GM10847 (cell line): Measurements from ENCODE around the gene CFAP119.

Source experiments
- POLR2A ChIP-seq: IDR thresholded peaks from 2 replicates; pipeline ENCODE4 v1.6.1; 2011; ENCODE audit not compliant: insufficient read length; ENCODE audit errors: extremely low read depth

Gene CFAP119

DNA sequence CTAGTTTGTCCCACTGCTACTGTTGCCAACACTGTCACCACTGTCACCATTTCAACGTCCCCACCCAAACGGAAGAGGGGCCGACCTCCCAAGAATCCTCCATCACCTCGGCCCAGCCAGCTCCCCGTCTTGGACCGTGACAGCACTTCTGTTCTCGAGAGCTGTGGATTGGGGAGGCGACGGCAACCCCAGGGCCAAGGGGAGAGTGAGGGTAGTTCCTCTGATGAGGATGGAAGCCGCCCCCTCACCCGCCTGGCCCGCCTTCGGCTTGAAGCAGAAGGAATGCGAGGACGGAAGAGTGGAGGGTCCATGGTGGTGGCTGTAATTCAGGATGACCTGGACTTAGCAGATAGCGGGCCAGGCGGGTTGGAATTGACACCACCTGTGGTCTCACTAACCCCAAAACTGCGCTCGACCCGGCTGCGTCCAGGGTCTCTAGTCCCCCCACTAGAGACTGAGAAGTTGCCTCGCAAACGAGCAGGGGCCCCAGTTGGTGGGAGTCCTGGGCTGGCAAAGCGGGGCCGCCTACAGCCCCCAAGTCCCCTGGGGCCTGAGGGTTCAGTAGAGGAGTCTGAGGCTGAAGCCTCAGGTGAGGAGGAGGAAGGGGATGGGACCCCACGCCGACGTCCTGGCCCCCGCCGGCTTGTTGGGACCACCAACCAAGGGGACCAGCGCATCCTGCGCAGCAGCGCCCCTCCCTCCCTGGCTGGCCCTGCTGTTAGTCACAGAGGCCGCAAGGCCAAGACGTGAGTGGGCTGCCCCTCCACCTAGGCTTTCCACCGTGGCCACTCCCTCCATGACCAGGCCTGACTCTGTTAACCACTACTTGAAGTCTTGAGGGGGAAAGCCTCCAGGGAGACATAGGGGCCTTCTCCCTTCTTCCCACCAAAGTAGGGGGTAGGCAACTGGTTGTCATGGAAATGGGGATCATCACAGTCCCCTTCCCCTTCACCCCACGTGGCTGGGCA lies 22.6 kb downstream of the CFAP119 start:
- no peak for TF ChIP-seq POLR2A

DNA sequence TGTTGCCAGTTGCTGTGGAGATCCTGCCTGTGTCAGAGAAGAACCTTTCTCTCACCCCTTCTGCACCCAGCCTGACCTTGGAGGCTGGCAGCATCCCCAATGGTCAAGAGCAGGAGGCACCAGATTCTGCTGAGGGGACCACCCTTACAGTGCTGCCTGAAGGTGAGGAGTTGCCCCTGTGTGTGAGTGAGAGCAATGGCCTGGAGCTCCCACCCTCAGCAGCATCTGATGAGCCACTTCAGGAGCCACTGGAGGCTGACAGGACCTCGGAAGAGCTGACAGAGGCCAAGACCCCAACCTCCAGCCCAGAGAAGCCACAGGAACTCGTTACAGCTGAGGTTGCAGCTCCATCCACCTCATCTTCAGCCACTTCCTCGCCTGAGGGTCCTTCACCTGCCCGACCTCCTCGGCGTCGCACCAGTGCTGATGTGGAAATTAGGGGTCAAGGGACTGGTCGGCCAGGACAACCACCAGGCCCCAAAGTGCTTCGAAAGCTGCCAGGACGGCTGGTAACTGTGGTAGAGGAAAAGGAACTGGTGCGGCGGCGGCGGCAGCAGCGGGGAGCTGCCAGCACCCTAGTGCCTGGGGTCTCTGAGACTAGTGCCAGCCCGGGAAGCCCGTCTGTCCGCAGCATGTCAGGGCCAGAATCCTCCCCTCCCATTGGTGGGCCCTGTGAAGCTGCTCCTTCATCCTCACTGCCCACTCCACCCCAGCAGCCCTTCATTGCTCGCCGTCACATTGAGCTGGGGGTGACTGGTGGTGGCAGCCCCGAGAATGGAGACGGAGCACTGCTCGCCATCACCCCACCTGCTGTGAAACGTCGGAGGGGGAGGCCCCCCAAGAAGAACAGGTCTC lies 23.8 kb downstream of the CFAP119 start:
- TF ChIP-seq POLR2A = no peak

DNA sequence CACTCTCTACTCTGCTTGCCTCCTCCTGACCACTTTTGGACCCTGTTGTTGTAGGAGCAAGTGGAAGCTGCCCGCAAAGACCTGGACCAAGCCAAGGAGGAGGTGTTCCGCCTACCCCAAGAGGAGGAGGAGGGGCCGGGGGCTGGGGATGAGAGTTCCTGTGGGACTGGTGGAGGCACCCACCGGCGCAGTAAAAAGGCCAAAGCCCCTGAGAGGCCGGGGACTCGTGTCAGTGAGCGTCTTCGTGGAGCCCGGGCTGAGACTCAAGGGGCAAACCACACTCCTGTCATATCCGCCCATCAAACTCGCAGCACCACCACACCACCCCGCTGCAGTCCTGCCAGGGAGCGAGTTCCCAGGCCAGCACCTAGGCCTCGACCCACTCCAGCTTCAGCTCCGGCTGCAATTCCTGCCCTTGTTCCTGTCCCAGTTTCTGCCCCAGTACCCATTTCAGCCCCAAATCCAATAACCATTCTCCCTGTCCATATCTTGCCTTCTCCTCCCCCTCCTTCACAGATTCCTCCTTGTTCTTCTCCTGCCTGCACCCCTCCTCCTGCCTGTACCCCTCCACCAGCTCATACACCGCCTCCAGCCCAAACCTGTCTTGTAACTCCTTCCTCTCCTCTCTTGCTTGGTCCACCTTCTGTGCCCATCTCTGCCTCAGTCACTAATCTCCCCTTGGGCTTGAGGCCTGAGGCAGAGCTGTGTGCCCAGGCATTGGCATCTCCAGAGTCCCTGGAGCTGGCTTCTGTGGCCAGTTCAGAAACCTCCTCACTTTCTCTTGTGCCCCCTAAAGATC lies 24.7 kb downstream of the CFAP119 start:
- TF ChIP-seq POLR2A = no peak

DNA sequence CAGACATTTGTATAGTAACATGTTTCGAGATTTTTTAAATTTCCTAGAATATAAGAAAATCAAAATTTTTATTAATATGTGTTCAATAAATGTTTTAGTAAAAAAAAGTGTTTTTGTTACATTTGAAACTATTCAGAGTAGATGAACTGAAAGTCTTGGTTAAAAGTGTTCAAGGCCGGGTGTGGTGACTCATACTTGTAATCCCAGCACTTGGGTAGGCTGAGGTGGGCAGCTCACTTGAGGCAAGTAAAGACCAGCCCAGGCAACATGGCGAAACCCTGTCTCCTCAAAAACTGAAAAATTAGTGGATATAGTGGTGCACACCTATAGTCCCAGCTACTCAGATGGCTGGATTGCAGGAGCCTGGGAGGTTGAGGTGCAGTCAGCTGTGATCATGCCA lies 30.5 kb downstream of the CFAP119 start:
- TF ChIP-seq POLR2A = no peak

DNA sequence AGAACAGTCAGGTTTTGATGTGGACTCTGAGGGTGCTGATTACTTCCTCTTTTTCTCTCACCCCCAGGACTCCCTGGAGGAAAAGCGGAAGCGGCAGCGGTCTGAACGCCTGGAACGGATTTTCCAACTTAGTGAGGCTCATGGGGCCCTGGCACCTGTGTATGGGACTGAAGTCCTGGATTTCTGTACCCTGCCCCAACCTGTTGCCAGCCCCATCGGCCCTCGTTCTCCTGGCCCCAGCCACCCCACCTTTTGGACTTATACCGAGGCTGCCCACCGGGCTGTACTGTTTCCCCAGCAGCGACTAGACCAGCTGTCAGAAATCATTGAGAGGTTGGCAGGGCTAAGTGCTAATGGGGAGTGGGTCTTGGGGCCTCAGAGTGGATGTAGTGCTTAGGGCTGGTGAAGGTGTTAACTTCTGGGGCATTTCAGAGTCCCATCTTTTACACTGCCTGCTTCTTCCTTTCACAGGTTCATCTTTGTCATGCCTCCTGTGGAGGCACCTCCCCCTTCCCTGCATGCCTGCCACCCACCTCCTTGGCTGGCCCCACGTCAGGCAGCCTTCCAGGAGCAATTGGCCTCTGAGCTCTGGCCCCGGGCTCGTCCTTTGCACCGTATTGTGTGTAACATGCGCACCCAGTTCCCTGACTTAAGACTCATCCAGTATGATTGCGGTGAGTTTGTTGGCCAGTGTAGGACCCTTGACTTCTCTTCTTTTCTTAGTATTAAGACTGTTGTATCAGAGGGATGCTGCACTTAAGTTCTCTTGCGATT lies 32.8 kb downstream of the CFAP119 start:
- no peak for TF ChIP-seq POLR2A

DNA sequence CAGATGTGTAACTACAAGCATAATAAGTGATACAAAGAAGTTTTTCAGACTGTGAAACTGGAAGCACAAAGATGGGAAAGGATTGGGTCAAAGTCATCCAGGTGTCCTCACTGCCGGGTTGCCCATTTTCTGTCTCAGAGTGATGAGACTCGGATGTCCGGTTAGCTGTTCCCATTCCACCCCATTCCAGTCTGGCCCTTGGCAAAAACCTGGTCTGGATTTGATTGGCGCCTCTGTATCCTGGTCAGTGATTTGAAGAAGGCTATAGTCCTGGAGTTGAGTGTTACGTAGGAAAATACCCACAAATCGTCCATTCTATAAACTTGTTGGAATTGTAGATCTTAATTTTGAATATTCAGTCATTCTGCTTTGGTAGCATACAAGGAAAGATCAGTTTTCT lies 33.5 kb downstream of the CFAP119 start:
- TF ChIP-seq POLR2A = no peak

DNA sequence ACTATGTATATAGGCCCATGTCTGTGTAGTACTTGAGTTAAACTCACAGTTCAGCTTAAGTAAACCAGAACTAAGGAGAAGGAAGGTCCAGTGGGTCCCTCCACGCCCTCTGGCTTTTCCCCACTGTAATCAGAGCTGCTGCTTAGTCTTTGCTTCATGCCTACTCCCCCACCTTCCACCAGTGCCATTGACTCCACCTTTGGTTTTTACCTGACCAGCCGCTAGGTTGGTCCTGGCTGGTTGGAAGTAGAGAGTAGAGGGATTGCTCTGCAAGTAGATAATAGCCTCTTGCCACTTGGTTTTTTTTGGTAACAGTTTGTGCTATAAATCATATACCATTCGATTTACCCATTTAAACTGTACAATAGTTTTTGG lies 36.5 kb downstream of the CFAP119 start:
- no peak for TF ChIP-seq POLR2A

DNA sequence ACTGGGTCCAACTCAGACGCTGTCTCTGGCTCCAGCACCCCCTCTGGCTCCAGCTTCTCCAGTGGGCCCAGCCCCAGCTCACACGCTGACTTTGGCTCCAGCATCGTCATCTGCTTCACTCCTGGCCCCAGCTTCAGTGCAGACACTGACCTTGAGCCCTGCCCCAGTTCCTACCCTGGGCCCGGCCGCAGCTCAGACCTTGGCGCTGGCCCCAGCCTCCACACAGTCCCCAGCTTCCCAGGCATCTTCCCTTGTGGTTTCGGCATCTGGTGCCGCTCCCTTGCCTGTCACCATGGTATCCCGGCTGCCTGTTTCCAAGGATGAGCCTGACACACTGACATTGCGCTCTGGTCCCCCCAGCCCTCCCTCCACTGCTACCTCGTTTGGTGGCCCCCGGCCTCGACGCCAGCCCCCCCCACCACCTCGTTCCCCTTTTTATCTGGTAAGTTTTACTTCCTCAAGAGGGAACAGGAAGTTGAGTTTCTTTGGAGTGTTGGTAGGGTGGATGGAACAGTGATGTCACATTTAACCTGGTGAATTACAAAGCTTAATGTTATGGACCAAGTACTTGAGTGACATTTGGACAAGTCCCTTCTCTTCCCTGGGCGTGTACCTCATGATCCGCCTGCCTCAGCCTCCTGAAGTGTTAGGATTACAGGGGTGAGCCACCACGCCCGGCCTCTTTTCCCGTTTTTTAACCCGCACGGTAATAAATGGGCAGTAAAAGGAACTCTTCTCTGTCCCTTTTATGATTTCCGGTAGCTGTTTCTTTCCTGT lies 37.0 kb downstream of the CFAP119 start:
- no peak for TF ChIP-seq POLR2A

DNA sequence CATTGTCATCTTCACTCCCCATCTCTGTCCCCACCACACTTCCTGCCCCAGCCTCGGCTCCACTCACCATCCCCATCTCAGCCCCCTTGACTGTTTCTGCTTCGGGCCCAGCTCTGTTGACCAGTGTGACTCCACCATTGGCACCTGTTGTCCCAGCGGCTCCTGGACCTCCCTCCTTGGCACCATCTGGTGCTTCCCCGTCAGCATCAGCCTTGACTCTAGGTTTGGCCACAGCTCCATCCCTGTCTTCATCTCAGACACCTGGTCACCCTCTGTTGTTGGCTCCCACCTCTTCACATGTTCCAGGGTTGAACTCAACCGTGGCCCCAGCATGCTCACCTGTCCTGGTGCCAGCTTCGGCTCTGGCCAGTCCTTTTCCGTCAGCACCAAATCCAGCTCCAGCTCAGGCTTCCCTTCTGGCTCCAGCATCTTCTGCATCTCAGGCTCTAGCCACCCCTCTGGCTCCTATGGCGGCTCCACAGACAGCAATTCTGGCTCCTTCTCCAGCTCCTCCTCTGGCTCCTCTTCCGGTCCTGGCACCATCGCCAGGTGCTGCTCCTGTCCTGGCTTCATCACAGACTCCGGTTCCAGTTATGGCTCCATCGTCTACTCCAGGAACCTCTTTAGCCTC lies 38.0 kb downstream of the CFAP119 start:
- TF ChIP-seq POLR2A = no peak

DNA sequence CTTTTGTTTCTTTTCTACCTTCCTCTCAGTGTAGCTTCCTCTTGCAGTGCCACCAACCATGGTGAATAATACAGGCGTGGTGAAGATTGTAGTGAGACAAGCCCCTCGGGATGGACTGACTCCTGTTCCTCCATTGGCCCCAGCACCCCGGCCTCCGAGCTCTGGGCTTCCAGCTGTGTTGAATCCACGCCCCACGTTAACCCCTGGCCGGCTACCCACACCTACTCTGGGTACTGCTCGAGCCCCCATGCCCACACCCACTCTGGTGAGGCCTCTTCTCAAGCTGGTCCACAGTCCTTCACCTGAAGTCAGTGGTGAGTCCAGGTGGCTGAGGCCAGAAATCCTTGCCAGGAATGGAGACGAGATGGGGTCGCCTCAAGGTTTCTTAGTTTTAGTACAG lies 38.9 kb downstream of the CFAP119 start:
- no peak for TF ChIP-seq POLR2A

DNA sequence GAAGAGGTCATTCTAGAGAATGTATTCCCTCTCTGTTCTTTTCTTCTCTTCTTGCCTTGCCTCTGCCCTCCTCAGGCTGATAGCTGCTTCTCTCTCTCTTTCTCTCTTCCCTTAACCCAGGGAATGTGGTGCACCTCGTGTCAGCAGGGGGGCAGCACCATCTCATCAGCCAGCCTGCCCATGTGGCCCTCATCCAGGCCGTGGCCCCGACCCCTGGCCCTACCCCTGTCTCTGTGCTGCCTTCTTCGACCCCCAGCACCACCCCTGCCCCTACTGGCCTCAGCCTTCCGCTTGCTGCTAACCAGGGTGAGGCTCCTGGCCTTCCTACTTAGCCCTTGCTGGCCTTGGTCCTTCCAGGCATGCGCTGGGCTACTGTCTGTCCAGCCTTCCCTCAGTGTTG lies 39.4 kb downstream of the CFAP119 start:
- TF ChIP-seq POLR2A = no peak

DNA sequence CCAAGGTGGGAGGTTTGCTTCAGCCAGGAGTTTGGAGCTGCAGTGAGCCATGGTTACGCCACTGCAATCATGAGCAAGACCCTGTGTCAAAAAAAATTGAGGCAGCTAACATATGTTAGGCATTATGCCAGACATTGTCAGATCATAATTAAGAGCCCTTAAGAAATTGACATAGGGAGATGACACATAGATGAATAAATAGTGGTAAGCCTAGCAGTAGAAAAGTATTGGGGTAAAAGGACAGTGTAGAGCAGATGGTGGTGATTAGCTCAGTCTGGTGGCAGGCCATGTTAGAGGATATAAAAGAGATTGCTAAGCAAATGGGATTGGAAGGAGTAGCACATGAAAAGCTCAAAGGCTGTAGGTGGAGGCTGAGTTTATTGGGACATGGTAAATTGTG lies 40.3 kb downstream of the CFAP119 start:
- TF ChIP-seq POLR2A = no peak

DNA sequence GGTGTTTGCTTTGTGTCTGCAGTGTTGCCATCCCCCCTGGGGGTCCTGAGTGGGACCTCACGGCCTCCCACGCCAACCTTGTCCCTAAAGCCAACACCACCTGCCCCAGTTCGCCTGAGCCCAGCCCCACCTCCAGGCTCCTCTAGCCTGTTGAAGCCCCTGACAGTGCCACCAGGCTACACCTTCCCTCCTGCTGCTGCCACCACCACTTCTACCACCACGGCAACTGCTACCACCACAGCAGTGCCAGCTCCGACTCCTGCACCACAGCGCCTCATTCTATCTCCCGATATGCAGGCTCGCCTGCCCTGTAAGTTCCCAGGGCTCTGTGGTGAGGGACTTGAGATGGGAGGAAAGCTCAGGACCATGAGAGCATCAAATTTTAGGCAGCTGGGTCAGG lies 40.7 kb downstream of the CFAP119 start:
- no peak for TF ChIP-seq POLR2A
